ENCODE results near the gene SOX4. TPM values are rescaled to one million over a fixed set of nuclear protein-coding genes. Genes with fewer than 3 reads are reported as not detected.

SOX4 gene
- total and polyA plus RNA-seq, 2 donors (not counting 3 experiments of a cell fraction or from before 2014, with no cell fraction given) = 20.4 to 121 TPM

- TF ChIP-seq MAX (IDR thresholded peaks at IDR 0.05; ENCODE audit: insufficient read depth, insufficient read length) = no peak
- no peak for TF ChIP-seq FOS (IDR thresholded peaks at IDR 0.05; ENCODE audit: borderline replicate concordance, insufficient read depth, low read length)
- TF ChIP-seq POLR2A (IDR thresholded peaks at IDR 0.05; ENCODE audit: low read depth, low read length) = no peak
- no peak for TF ChIP-seq EZH2 (IDR thresholded peaks at IDR 0.05; ENCODE audit: borderline replicate concordance, low read depth, low read length, severe bottlenecking)
- Histone ChIP-seq H3K9me1 (replicated peaks; ENCODE audit: control insufficient read depth, extremely low read depth, insufficient read depth, low read length) (no peaks in the 10 kb centered on the region), H3K36me3 (ENCODE audit: control insufficient read depth in 2 of 2, extremely low read depth in 1 of 2, insufficient read depth in 2 of 2, low read length in 2 of 2) (no peaks in the 10 kb centered on the region), H4K20me1 (replicated peaks; ENCODE audit: control insufficient read depth, extremely low read depth, insufficient read depth, low read length) (no peaks in the 10 kb centered on the region), H3K4me1 (ENCODE audit: control insufficient read depth, extremely low read depth, insufficient read depth, low read length) (peaks cover 22% of the 10 kb centered on the region), H3K4me3 (replicated peaks in 1 of 3; ENCODE audit: insufficient read depth in 1 of 3, low read depth in 1 of 3, low read length in 3 of 3) (no peak overlapping the region), H3K9ac (replicated peaks; ENCODE audit: extremely low read depth, insufficient read depth, low read length) (no peak overlapping the region), H3K27me3 (ENCODE audit: control insufficient read depth in 2 of 2, insufficient read depth in 2 of 2, low read length in 2 of 2) (no peaks in the 10 kb centered on the region), H3K9me3 (replicated peaks; ENCODE audit: control insufficient read depth, insufficient read depth, low read length) (no peaks in the 10 kb centered on the region), H3K27ac (ENCODE audit: insufficient read depth, low read depth, low read length) (no peak overlapping the region), H2AFZ (ENCODE audit: low read depth, low read length) (no peak overlapping the region), H3K79me2 (ENCODE audit: control insufficient read depth, insufficient read depth, low read length) (peaks cover 18% of the 10 kb centered on the region), H3K4me2 (ENCODE audit: insufficient read depth, low read length) (no peak overlapping the region)
- intact Hi-C loops (cut with micrococcal nuclease) = loop anchor here (10.0 kb wide), 2 partner anchors 1024 to 1144 kb away; no protein-coding TSS in a partner anchor
- DNase-seq (ENCODE audit: low read depth, low spot score) = no peak
- dilution Hi-C loops (cut with MboI; ENCODE audit: extremely low pct_ligation_motif_present, low sequenced_read_pairs) = no loop called here
- BruUV-seq (replicated peaks) = no TSS peak
- ChIA-PET POLR2A (no interaction called here), CTCF (interaction anchor here (1.3 to 9.6 kb wide), 5 partner anchors 716 to 1823 kb away, joined by 3 to 222 read pairs (median 9); no protein-coding TSS in a partner anchor)
- no peak for FAIRE-seq
These were observed 3.2 kb upstream of the SOX4 start for GRCh38 chr6:21590346-21590745.

DNA sequence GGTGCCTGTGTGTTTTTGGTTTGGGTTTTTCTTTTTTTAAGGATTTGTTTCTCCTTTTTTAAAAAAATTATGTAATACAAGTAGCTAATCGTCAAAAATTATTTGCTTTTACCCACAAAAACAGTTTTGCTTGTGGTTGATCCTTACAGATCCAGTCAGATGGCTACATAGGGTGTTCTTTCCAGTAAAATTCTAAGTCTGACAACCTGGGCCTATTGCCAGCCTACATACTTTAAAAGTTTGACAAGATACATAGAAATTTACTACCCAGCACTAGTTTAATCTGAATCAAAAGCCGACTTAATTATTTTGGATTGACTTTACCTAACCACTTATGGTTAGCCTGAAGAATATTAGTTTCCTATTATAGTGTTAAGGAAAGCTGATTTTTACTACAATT lies 2.1 kb upstream of the SOX4 start:
- intact Hi-C loops (cut with micrococcal nuclease) = loop anchor here (10.0 kb wide), 2 partner anchors 1023 to 1143 kb away; no protein-coding TSS in a partner anchor
- H3K79me2 ChIP-seq (ENCODE audit: control insufficient read depth, insufficient read depth, low read length) = peaks cover 29% of the 10 kb centered on the region
- DNase-seq (ENCODE audit: low read depth, low spot score) = no peak
- no TSS peak for BruUV-seq (replicated peaks)
- ChIA-PET CTCF (interaction anchor here (0.8 to 9.6 kb wide), 4 partner anchors 715 to 1031 kb away, joined by 3 to 222 read pairs (median 8); no protein-coding TSS in a partner anchor), POLR2A (no interaction called here)
- peaks cover 0 to 2% of the 10 kb centered on the region in 2 experiments for H3K36me3 ChIP-seq (ENCODE audit: control insufficient read depth in 2 of 2, extremely low read depth in 1 of 2, insufficient read depth in 2 of 2, low read length in 2 of 2)
- TF ChIP-seq EZH2 (IDR thresholded peaks at IDR 0.05; ENCODE audit: borderline replicate concordance, low read depth, low read length, severe bottlenecking) = no peak
- no peak for TF ChIP-seq JUN (IDR thresholded peaks at IDR 0.05; ENCODE audit: borderline replicate concordance, insufficient read depth, insufficient read length, low read depth)
- TF ChIP-seq FOS (IDR thresholded peaks at IDR 0.05; ENCODE audit: borderline replicate concordance, insufficient read depth, low read length) = no peak
- TF ChIP-seq POLR2AphosphoS5 (IDR thresholded peaks at IDR 0.05; ENCODE audit: insufficient read depth, low read depth, low read length) = no peak
- no peak for TF ChIP-seq POLR2A (IDR thresholded peaks at IDR 0.05; ENCODE audit: low read depth, low read length)
- no peaks in the 10 kb centered on the region for H3K9me3 ChIP-seq (replicated peaks; ENCODE audit: control insufficient read depth, insufficient read depth, low read length)
- H3K9ac ChIP-seq (replicated peaks; ENCODE audit: extremely low read depth, insufficient read depth, low read length) = no peak overlapping the region
- H2AFZ ChIP-seq (ENCODE audit: low read depth, low read length) = no peak overlapping the region
- dilution Hi-C loops (cut with MboI; ENCODE audit: extremely low pct_ligation_motif_present, low sequenced_read_pairs) = no loop called here
- no peak overlapping the region for H3K4me2 ChIP-seq (ENCODE audit: insufficient read depth, low read length)
- no peak overlapping the region for H3K27ac ChIP-seq (ENCODE audit: insufficient read depth, low read depth, low read length)
- H4K20me1 ChIP-seq (replicated peaks; ENCODE audit: control insufficient read depth, extremely low read depth, insufficient read depth, low read length) = no peaks in the 10 kb centered on the region
- H3K4me3 ChIP-seq (replicated peaks in 1 of 3; ENCODE audit: insufficient read depth in 1 of 3, low read depth in 1 of 3, low read length in 3 of 3) = no peak overlapping the region
- H3K4me1 ChIP-seq (ENCODE audit: control insufficient read depth, extremely low read depth, insufficient read depth, low read length) = peaks cover 19% of the 10 kb centered on the region
- FAIRE-seq = no peak
- H3K27me3 ChIP-seq (ENCODE audit: control insufficient read depth in 2 of 2, insufficient read depth in 2 of 2, low read length in 2 of 2) = no peaks in the 10 kb centered on the region
- H3K9me1 ChIP-seq (replicated peaks; ENCODE audit: control insufficient read depth, extremely low read depth, insufficient read depth, low read length) = no peaks in the 10 kb centered on the region

Data from endothelial cell of umbilical vein (primary cell).